HepG2 (cell line): Measurements from ENCODE around the gene PPP2R5D. TPM values are rescaled to one million over a fixed set of nuclear protein-coding genes. Genes with fewer than 3 reads are reported as not detected.

Experiments used
- ASH2L ChIP-seq: fragments of 300-600, 200-600 bp; sonication (generic); IDR thresholded peaks from 2 replicates; pipeline ENCODE4 v1.7.0; 2017; ENCODE audit warnings: low read depth, mild to moderate bottlenecking, moderate library complexity, mixed read lengths, low read length; ENCODE audit not compliant: insufficient read length
- CCAR2 ChIP-seq: fragments of 200-400 bp; formaldehyde crosslinking; optimal IDR thresholded peaks from 2 replicates; pipeline ENCODE3; 2018; ENCODE audit warnings: low read depth, mild to moderate bottlenecking, low read length, moderate library complexity
- HIC2 ChIP-seq: sonication (generic); formaldehyde crosslinking; IDR thresholded peaks from 2 replicates; pipeline ENCODE4 v1.9.0; 2022; ENCODE audit warnings: low read depth, missing genetic modification reagents
- LBX2 ChIP-seq: sonication (generic); formaldehyde crosslinking; IDR thresholded peaks from 2 replicates; pipeline ENCODE4 v1.5.0; 2020; ENCODE audit warnings: missing genetic modification reagents, mild to moderate bottlenecking, borderline replicate concordance
- MATR3 ChIP-seq: sonication (generic); formaldehyde crosslinking; IDR thresholded peaks from 2 replicates; pipeline ENCODE4 v1.4.0; 2020; ENCODE audit warnings: missing genetic modification reagents
- MXD1 ChIP-seq: sonication (generic); formaldehyde crosslinking; IDR thresholded peaks from 2 replicates; pipeline ENCODE4 v1.4.0; 2020; ENCODE audit warnings: mild to moderate bottlenecking, missing genetic modification reagents
- RFX5 ChIP-seq: IDR thresholded peaks from 2 replicates; pipeline ENCODE4 v1.6.1; 2011; ENCODE audit warnings: low read depth, low read length, improper control_type of control experiment
- SALL2 ChIP-seq: sonication (generic); formaldehyde crosslinking; IDR thresholded peaks from 2 replicates; pipeline ENCODE4 v1.8.1; 2023; ENCODE audit warnings: mild to moderate bottlenecking, missing genetic modification reagents, inconsistent platforms
- SMC3 ChIP-seq: IDR thresholded peaks from 2 replicates; pipeline ENCODE4 v1.6.1; 2011; ENCODE audit warnings: low read length, improper control_type of control experiment
- ZNF10 ChIP-seq: sonication (generic); formaldehyde crosslinking; IDR thresholded peaks from 2 replicates; pipeline ENCODE4 v1.4.0; 2020; ENCODE audit warnings: mild to moderate bottlenecking, low read depth, missing genetic modification reagents, borderline replicate concordance
- ZNF142 ChIP-seq: sonication (generic); formaldehyde crosslinking; IDR thresholded peaks from 2 replicates; pipeline ENCODE4 v1.4.0; 2020; ENCODE audit warnings: missing genetic modification reagents
- ZNF230 ChIP-seq: sonication (generic); formaldehyde crosslinking; IDR thresholded peaks from 2 replicates; pipeline ENCODE4 v1.4.0; 2020; ENCODE audit warnings: mild to moderate bottlenecking, missing genetic modification reagents
- ZNF605 ChIP-seq: sonication (generic); formaldehyde crosslinking; IDR thresholded peaks from 2 replicates; pipeline ENCODE4 v1.8.0; 2022; ENCODE audit warnings: mild to moderate bottlenecking, missing genetic modification reagents
- ZNF609 ChIP-seq: sonication (generic); formaldehyde crosslinking; IDR thresholded peaks from 2 replicates; pipeline ENCODE4 v1.4.0; 2020; ENCODE audit warnings: mild to moderate bottlenecking, missing genetic modification reagents, borderline replicate concordance
- ZNF781 ChIP-seq: sonication (generic); formaldehyde crosslinking; IDR thresholded peaks from 2 replicates; pipeline ENCODE4 v1.5.1; 2020; ENCODE audit warnings: borderline replicate concordance, mild to moderate bottlenecking, missing genetic modification reagents; ENCODE audit errors: not compliant biosample characterization
- polyA plus RNA-seq, 8 experiments: library from polyadenylated mRNA; depleted of rRNA in 3 of 8; stranded (reverse) in 7 of 8; unstranded in 1 of 8; fragments of >200 nt; fragmentation: Illumina TruSeq in 4 of 8; extraction: Trizol in 4 of 8; gene quantifications; 2 replicates each; pipeline versions ENCODE4 v1.2.1 to v1.2.3, GENCODE V29; 2011 to 2016; ENCODE audit warnings: low read depth in 4 of 8, missing spikeins in 1 of 8, mixed read lengths in 1 of 8; ENCODE audit not compliant: insufficient read depth in 1 of 8
- total RNA-seq, 5 experiments: library from RNA; depleted of rRNA; stranded (reverse); fragments of >200 nt; fragmentation: Illumina TruSeq; extraction: Trizol; gene quantifications; 2 replicates each; pipeline ENCODE4 v1.2.3, GENCODE V29; 2016; ENCODE audit warnings: low read depth in 1 of 5

PPP2R5D gene
- total and polyA plus RNA-seq, 2 of the 13 experiments (the other 11 are each of a cell fraction or from before 2014, with no cell fraction given) = 53.7 to 60.4 TPM

GRCh38 chr6:42969934-42970333 lies 14.4 kb upstream of the PPP2R5D start (continued):
- TF ChIP-seq ZNF781 (CRISPR knock-in tag) = peak; percentile 21
- peak; percentile 20 for TF ChIP-seq ASH2L
- no peak for TF ChIP-seq SALL2 (CRISPR knock-in tag)
- no peak for TF ChIP-seq ZNF230 (CRISPR knock-in tag)
- TF ChIP-seq LBX2 (CRISPR knock-in tag) = no peak
- no peak for TF ChIP-seq ZNF605
- no peak for TF ChIP-seq ZNF10
- no peak for TF ChIP-seq HIC2 (CRISPR knock-in tag)
- no peak for TF ChIP-seq MXD1 (CRISPR knock-in tag)
- no peak for TF ChIP-seq ZNF142
- TF ChIP-seq SMC3 = 0 out of 2 replicates have a peak, but pooled peaks have one; percentile 4
- no peak for TF ChIP-seq MATR3
- 0 out of 2 replicates have a peak, but pooled peaks have one; percentile 16 for TF ChIP-seq RFX5
- TF ChIP-seq ZNF609 (CRISPR knock-in tag) = 0 out of 2 replicates have a peak, but pooled peaks have one; percentile 10
- no peak for TF ChIP-seq CCAR2
